ENCODE data around the gene PKIB.
"Not testable (repeated sequence)": the region's sequence is repeated elsewhere in the genome, so short reads cannot be mapped to it uniquely, and the experiment has no call there.

The PKIB gene

DNA sequence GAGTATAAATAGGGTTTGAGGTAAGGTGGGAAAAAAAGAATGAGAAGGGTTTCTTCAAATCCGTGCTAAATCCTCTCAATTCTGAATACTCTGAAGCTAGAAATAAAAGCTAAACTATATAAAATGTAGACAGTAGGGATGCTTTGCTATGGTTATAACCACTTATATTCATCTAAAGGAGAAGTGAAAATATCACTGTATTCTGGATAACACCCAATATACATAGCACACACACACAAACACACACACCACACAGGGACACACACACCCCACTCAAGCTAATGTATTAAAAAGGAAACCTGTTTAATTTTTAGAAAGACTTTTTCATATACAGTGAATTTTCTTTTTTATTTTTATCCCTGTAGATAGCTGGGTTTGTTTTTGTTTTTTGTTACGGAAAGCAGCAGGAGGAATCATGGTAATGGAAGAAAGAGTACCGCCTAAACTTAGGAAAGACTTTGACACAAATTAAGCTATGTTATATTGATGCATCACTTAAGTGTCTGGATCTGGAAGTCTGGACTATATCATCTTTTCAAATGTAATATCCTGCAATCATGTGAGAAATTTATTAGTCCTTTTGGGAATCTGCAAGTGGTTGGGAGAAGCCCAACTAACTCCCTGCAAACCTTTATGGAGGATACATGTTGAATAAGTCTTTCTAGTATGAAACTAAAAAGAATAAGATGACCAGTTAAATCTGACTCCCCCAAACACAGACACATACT lies 100.9 kb downstream of the PKIB start:
- no peak for DNase-seq (ENCODE audit: low read depth)

DNA sequence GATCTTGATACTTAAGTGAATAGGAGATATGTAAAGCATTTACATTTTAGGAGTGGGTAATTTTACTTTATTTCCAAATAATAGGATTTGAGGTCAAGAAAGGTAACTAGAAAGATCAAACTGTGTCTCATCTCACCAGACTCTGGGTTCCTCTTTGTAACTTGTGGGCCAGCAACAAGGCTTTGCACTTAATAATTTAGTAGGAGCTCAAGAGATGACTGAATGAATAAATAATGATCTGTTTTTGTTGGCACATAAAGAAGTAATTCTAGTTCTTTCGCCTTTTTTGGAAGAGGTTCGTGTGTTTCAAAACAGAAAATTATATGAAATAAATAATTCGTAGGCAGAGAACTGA lies 101.9 kb downstream of the PKIB start:
- no peak for DNase-seq (ENCODE audit: low read depth)

DNA sequence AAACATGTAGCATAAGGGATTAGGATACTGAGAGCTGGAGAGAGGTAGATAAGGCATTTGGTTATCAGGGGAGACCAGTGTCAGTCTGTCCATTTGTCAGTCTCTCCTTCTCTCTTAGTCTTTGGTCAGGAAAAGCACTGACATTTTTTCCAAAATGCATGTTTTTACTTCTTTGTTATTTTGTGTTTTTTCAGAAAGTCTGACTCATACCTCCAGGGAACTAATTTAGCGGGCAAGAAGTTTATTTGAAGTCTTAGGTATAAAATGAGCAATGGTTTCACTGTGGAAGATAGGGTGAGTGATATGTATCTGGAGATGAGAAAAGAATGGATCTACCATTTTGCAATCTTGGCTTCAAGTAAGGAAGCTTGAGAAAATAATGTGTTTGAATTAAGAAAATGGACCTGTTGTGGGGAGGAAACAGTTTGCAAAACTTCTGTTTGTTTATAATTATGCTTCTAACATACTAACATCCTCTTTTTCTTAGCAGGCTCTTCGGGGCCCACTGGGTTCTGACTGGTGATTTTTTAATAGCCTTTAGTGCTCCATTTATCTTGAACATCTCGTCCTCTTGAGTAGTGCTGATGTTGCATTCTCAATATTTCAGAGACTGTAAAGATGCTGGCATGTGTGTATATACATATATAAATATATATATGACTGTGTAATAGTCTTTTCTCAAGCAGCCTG lies 102.4 kb downstream of the PKIB start:
- DNase-seq (ENCODE audit: low read depth), result no peak

DNA sequence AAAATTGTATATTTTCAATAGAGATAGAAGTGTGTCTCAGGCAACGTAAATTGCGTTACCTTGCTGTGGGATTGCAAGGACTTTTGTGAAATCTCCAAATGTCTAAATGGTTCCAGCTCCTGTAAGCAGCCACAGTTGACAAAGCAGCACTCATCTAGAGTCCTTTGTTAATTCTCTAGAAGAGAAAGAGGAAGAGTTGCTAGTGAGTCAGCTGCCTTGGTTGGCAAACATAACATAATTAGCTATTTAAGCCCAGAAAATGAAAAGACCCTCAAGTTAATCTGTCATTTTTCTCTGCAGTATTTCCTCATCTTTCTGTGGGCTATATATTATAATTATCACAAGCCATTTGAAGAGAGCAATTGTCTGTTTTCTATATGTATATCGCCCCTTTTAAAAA lies 102.9 kb downstream of the PKIB start:
- no peak for DNase-seq (ENCODE audit: low read depth)

DNA sequence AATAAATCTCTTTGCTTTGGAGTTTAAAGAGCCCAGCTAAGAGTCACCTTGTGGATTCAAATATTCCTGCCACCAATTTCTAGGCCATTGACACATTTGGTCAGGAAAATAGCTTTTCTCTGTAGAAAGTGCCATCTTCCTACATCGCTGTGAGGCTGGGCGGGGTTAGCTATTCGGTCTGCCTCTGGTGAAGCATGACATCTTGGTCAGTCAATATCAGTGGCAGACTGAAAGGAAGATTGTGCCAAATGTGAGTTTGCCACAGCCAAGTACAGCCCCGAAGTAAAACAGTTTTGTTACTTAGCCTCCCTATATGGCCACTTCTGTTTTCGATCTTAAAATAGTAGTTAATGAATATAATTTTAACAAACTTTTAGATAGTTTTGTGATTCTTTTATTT lies 103.9 kb downstream of the PKIB start:
- DNase-seq (ENCODE audit: low read depth), result no peak

DNA sequence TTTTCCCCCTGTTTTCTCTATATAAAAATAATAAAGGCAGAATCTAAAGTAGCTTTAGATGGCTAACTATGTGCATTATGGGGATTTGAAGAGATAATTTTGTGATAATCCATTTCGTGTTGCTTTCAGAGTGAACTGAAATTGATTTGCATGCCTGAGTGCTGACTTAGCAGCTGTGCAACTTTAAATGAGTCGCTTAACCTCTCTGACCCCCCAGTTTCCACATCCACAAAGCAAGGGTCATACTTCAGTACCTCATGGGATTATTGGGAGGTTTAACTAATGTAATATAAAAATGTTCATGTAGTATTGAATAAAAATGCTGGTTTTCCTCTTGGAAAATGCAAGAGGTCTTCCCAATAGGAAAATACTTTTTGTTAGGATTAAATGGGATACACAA lies 105.5 kb downstream of the PKIB start:
- no peak for DNase-seq (ENCODE audit: low read depth)

DNA sequence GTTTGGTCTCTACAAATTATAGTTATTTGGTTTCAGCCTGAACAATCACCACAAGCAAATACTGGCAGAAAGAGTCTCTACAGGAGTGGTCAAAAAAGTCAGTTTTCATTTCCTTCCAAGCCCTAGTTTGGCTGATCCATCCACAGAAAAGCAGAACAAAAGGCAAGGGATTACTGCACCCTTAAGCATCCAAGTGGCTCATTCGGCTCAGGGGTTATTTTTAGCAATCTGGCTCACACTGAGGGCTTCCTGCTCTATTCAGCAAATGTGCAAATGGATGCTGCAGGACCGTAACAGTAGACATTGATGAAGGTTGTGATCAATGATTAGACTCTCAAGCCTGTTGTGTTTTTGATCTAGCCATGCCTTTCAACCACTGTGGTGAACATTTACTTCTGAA lies 107.1 kb downstream of the PKIB start:
- no peak for DNase-seq (ENCODE audit: low read depth)

DNA sequence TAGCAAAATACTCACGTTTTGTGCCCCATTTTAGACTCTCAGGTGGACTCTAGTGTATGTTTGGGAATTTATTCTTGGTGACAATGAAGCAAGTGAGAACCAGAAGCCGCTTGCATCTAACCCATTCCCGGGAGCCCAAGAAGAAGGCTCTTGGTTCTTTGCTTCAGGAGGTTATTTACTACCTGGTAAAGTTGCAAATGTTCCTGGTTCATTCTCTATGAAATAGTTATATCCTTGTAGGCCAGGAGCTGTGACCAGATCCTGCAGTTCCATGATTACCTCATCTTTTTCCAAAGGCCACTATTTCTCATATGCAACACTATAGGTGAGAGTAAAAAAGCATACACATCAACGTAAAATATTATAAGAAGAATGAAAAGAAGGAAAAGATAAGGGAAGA lies 108.4 kb downstream of the PKIB start:
- no peak for DNase-seq (ENCODE audit: low read depth)

DNA sequence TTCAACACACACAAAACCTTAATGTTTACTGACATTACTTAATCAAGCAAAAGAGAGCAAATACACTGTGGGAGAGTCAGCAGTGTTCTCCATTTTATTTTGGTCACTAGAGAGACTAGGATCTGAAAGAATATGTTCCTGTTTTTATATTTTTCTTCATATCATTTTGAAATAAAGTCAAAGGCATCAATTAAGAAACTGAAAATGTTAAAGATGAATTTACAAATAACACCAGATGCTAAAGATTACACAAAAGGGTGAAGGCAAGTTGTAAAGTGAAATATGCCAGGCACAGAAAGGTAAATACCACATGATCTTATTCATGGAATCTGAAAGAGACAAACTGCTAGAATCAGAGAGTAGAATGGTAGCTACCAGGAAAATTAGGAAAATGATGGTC lies 109.0 kb downstream of the PKIB start:
- no peak for DNase-seq (ENCODE audit: low read depth)

DNA sequence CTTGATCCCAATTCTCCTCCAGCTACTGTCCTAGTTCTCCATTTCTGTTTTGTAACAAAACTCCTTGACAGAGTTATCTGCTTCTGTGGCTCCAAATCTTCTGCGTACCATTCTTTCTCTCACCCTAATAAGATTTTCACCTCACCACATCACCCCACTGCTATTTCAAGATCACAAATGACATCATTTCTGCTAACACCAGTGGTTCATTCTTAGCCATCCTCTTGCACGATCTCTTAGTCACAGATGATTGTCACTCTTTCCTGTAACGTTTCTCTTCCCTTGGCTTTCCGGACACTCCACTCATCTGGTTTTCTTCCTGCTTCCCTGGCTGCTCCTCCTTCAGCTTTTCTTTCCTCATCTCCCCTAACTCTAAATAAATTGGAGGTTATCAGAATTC lies 112.5 kb downstream of the PKIB start:
- no peak for DNase-seq (ENCODE audit: low read depth)

DNA sequence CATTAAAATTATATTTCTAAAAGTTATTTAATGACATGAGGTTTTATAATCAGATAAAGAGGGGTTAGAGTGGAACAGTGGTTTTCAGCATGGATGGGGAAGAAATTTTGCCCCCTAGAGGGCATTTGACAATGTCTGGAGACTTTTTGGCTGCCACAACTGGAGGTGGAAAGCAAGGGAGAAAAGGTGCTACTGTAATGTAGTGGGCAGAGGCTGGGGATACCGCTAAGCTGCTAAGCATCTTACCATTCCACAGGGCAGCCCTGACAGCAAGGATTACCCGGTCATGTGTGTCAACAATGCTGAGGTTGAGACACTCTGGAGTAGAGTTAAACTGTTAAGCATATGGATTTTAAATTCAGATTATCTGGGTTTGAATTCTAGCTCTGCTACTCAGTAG lies 116.4 kb downstream of the PKIB start:
- no peak for DNase-seq (ENCODE audit: low read depth)

DNA sequence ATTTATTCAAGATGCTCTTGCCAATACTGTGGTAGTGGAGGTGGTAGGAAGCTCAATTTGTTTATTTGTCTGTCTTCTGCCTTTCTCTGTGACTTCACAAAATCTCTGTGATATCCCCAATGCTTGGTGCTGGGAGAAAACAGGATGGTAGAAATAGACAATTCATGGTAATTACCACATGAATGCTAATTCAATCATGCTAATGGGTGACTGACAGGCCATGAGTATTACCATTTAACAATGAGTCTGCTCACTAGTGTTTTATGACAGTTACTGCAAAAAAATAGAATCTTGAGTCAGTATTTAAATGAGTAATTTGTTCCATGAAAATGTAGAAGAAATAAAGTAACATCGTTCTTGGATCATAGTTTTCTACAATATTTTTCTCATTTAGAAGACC lies 117.0 kb downstream of the PKIB start:
- no peak for DNase-seq (ENCODE audit: low read depth)

DNA sequence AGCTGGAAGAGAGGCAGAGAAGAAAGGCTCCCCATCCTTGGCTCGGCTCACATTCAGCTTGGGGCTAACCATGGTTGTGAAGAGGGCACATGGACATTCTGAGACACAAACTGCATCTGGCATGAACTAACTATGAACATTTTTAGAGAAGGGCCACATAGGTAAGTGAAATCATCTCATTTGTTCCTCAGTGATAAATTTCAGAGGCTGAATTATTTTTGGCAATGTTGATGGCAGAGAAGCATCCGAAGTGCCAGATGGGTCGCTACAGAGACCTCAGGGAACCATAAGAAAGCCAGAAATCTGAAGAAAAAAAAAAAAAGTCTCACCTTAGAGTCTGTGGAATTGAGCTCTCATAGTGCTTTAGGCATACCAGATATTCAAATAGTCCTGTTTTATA lies 120.1 kb downstream of the PKIB start:
- no peak for DNase-seq (ENCODE audit: low read depth)

DNA sequence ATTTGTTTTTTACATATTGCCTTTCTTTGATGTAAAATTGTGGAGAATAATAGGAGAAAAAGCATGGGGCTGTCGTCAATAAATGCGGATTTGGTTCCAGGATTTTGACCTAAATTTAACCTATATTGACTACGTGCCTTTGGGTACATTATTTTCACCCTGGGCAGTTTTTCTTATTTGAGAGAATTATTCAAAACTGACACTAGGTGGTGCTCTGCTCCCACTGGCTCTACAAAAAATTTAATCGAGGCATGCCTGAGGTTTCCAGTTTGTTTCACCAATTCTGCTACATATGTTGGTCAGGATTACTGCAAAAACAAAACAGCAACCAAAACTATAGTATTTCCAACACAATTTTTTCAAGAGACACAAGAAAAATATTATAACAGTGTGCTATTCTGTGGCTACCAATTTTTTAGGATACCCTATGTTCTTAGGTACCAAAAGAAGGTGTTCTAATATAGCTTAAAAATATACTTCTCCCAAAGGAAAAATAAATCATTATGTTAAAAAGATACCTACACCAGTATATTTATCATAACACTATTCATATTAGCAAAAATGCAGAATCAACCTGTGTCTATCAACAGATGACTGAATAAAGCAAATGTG lies 120.7 kb downstream of the PKIB start:
- DNase-seq (ENCODE audit: low read depth), result no peak

DNA sequence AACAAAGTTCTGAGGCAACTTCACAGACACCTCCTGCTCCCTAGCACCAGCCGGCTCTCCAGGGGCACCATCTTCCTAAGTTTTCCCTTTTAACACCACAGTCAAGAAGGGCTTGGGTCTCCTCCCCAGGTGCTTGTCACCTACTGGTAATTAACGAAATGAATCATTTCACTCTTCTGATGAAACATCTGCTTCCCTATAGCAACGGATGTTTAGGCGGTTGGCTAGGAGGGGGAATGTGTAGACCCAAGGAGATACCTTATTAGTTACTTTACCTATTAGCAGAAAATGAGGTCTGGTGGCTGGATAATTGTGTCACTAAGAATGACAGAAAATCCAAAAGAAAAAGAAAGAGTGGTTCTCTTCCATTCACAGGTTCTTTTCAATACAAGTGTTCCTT lies 123.1 kb downstream of the PKIB start:
- no peak for DNase-seq (ENCODE audit: low read depth)

DNA sequence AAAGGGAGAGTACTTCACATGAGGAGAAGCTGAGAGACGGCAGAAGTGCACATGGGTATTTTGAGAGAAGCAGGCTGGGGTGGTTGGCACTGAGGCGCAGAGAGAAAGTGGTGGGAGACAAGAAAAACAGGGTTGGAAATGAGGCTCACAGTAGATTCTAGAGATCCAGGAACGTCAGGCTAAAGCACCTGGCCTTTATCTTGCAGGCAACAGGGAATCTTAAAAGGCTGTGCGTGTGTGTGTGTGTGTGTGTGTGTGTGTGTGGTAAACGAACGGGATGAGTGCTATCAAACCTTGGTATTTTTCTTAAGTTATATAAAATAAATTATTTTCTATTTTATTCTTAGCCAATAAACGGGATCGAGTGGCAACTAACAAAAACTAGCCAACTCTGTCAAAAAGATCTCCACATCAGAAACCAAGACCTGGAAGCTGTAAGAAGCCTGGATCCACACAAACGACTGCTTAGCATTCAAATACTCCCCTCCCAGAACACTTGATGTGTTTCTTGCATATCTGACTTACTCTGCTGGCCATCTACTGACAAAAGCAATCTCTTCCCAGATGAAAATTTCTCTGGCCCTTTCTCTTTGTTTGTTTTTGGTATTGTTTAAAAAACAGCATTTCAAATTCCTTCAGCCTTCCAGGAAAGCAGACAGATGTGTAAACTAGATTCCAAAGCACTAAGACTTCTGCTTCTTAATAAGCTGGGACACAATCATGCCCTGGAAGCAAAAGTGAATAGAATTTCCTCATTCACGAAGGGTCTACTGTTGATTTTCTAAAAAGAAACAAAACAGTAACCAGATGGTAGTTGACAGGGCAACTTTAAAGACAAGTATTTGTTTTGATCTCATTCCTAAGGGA lies 124.6 kb downstream of the PKIB start:
- DNase-seq (ENCODE audit: low read depth), result no peak

DNA sequence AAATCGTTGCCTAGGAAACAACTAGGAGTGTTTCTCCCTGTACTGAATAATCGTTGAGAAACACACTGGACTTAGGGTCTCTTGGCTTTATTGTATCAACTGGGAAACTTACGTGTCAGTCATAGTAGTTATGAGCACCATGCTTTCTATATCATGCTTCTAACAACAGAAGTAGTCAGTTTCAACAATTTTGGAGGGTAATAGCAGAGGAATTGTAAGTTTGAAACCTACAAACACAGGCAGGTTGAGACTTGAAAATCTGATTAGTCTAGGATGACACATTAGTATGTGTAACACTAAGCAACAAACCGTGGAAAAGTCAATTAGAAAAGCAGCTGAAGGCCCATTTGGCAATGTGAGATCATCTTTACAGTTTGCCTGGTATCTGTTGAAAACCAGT lies 125.4 kb downstream of the PKIB start:
- DNase-seq (ENCODE audit: low read depth), result no peak

DNA sequence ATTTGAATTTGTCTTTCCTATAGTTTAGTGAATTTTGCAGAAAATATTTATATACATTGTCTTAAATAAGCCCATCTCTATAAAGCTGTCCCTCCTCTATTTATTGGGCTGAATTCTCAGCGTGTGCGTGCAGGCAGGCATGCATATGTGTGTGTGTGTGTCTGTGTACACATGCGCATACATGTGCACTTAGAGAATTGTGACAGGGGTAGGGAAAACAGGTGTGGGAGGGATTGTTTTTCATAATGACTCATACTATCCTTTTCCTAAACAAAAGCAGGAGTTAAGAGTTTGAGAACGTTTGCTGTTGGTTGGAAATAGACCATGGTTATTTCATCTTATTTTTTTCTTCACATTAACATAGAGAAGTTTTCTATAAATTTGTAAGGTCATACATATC lies 126.0 kb downstream of the PKIB start:
- no peak for DNase-seq (ENCODE audit: low read depth)

DNA sequence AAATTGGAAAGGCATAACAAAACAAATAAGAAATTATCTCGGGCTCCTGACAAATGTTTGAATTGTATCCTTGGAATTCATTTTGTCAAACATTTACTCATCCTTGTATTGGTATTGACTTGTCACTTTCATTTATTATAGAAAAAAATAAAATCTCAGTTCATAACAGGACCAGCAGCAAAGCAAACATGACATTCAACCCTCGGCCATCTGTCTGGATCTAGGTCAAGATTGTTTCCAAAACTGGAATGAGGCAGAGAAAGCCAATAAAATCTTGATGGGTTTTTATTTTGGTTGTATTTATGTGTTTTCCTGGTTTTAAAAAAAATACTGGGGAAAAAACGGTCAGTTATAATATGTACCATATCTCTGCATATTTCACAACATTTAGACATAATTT lies 126.4 kb downstream of the PKIB start:
- no peak for DNase-seq (ENCODE audit: low read depth)

DNA sequence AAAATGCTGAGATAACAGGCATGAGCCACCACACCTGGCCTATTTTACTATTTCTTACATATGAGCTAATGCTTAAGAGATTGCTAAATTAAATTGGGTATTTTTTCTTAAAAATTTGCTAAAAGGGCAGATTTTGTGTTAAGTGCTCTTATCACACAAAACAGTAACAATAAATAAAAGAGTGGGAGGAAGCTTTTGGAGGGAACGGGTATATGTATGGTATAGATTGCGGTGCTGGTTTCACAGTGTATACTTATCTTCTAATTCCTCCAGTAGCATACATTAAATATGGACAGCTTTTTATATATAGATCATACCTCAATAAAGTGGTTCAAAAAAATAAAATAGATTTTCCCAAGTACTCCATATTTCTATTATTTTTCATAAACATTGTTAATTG lies 129.9 kb downstream of the PKIB start:
- no peak for DNase-seq (ENCODE audit: low read depth)

DNA sequence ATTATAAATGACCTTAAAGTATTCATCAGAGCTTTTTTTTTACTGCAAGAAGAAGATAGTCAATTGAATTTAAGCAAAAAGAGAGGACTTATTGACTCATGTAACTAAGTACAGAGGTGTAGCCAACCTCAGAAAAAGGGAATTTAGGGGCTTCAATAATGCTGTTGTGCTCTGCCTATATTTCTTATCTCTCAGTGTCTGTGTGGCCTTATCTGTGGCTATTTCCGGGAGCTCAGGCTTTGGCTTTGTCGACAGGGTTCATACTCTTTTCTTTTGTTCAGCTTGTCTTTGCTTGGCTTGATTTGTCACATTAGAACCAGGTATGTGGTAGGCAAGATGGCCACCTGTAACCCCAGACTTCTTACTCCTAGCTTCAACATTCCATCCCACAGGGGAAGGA lies 130.7 kb downstream of the PKIB start:
- DNase-seq (ENCODE audit: low read depth), result no peak

DNA sequence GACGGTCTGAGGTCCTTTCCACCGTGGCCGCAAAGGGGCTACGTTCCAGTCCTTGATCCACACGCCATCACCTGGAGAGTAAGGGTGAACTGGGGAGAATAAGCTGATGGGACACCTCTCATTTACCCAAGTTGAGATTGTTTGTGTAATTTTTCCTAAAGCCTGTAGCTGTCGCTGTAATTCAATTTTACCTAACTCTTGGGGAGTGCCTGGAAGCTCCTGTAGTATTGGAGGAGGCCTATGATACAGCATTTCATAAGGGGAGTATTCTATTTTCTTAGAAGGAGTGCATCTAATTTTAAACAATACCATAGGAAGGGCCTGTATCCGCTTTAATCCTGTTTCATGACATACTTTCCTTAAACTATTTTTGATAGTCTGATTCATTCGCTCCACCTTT lies 134.0 kb downstream of the PKIB start:
- not testable (repeated sequence) for DNase-seq (ENCODE audit: low read depth)

DNA sequence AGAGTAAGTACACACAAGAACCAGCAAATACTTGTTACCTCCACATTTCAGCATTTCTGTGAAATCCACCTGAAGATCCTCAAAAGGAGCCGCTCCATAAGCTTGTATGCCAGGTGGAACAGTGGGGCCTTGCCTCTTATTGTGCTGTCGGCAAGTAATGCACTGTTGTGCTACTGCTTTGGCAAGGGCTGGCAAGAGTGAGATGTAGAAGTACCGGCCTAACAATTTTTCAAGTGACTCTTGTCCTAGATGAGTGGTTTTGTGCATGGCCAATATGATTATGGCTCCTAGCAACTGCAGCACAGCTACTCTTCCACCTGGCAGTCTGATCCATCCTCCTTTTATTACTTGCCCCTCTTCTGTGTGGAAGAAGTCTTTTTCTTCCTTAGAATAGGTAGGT lies 134.7 kb downstream of the PKIB start:
- DNase-seq (ENCODE audit: low read depth), result not testable (repeated sequence)

Data from stimulated activated CD8-positive, alpha-beta memory T cell treated with anti-CD3 and anti-CD28 coated beads, Interleukin-12 subunit alpha, Interleukin-12 subunit beta, amount 100 ng/mL, for 4 hours (primary cell).